Liver (tissue), 9 donors: Measurements from ENCODE around the gene RFX4. TPM values are rescaled to one million over a fixed set of nuclear protein-coding genes. Genes with fewer than 3 reads are reported as not detected.

Experiments used
- DNase-seq: peaks from one replicate; pipeline ENCODE4 v3.0.0-alpha.2; 2017; ENCODE audit warnings: low spot score
- H3K27ac ChIP-seq, 2 donors: one replicate each; pipeline ENCODE4 v1.7.0; 2013; ENCODE audit warnings: inconsistent platforms in 2 of 2, low read length in 2 of 2, control low read depth in 1 of 2, low read depth in 1 of 2, mild to moderate bottlenecking in 1 of 2
- H3K27me3 ChIP-seq, 4 donors: one replicate each; pipeline versions ENCODE4 v1.6.1 to v1.7.0; 2013; ENCODE audit warnings: low read length in 3 of 4, inconsistent platforms in 1 of 4, mild to moderate bottlenecking in 1 of 4, moderate library complexity in 1 of 4; ENCODE audit not compliant: control insufficient read depth in 4 of 4, insufficient read depth in 4 of 4
- H3K36me3 ChIP-seq, 4 donors: one replicate each; pipeline versions ENCODE4 v1.6.1 to v1.7.0; 2013; ENCODE audit warnings: low read length in 3 of 4, mild to moderate bottlenecking in 3 of 4, low read depth in 1 of 4, moderate library complexity in 1 of 4; ENCODE audit not compliant: control insufficient read depth in 4 of 4, insufficient read depth in 3 of 4
- H3K4me1 ChIP-seq, 4 donors: one replicate each; pipeline versions ENCODE4 v1.6.1 to v1.7.0; 2013; ENCODE audit warnings: low read length in 3 of 4, mild to moderate bottlenecking in 3 of 4, moderate library complexity in 1 of 4; ENCODE audit not compliant: control insufficient read depth in 4 of 4, insufficient read depth in 4 of 4
- H3K4me3 ChIP-seq, 3 donors: one replicate each; pipeline versions ENCODE4 v1.6.1 to v1.7.0; 2013; ENCODE audit warnings: low read length in 3 of 3, control low read depth in 1 of 3, low read depth in 1 of 3, mild to moderate bottlenecking in 1 of 3
- H3K9ac ChIP-seq, 2 donors: one replicate each; pipeline ENCODE4 v1.7.0; 2013; ENCODE audit warnings: low read length in 2 of 2, mild to moderate bottlenecking in 2 of 2, moderate library complexity in 2 of 2, control low read depth in 1 of 2, low read depth in 1 of 2
- H3K9me3 ChIP-seq, 4 donors: one replicate each; pipeline versions ENCODE4 v1.6.1 to v1.7.0; 2013; ENCODE audit warnings: low read length in 3 of 4; ENCODE audit not compliant: control insufficient read depth in 4 of 4
- ATF3 ChIP-seq: IDR thresholded peaks from 2 replicates; pipeline ENCODE4 v1.6.1; 2016; ENCODE audit warnings: antibody characterized with exemption
- EGR1 ChIP-seq, 2 donors: IDR thresholded peaks; 2 replicates each; pipeline ENCODE4 v1.6.1; 2016 to 2018; ENCODE audit warnings: antibody characterized with exemption in 2 of 2, low read depth in 2 of 2
- FOXA1 ChIP-seq: IDR thresholded peaks from 2 replicates; pipeline ENCODE4 v1.6.1; 2016; ENCODE audit warnings: antibody characterized with exemption
- FOXA2 ChIP-seq: IDR thresholded peaks from 2 replicates; pipeline ENCODE4 v1.6.1; 2016; ENCODE audit warnings: antibody characterized with exemption
- GABPA ChIP-seq, 2 donors: IDR thresholded peaks in 1 of 2; conservative IDR thresholded peaks in 1 of 2; 2 replicates each; pipeline ENCODE4 v1.6.1; 2016; ENCODE audit warnings: antibody characterized with exemption in 2 of 2, mild to moderate bottlenecking in 1 of 2, moderate library complexity in 1 of 2
- HNF4A ChIP-seq, 2 donors: conservative IDR thresholded peaks; 2 replicates each; pipeline ENCODE4 v1.6.1; 2016; ENCODE audit warnings: antibody characterized with exemption in 2 of 2, mild to moderate bottlenecking in 2 of 2
- HNF4G ChIP-seq: IDR thresholded peaks from 2 replicates; pipeline ENCODE4 v1.6.1; 2016; ENCODE audit warnings: antibody characterized with exemption
- JUND ChIP-seq, 2 donors: IDR thresholded peaks; 2 replicates each; pipeline ENCODE4 v1.6.1; 2016; ENCODE audit warnings: antibody characterized with exemption in 2 of 2
- MAX ChIP-seq: IDR thresholded peaks from 2 replicates; pipeline ENCODE4 v1.6.1; 2016; ENCODE audit warnings: antibody characterized with exemption
- NR2F2 ChIP-seq: IDR thresholded peaks from 2 replicates; pipeline ENCODE4 v1.6.1; 2016; ENCODE audit warnings: antibody characterized with exemption
- RAD21 ChIP-seq, 2 donors: IDR thresholded peaks; 2 replicates each; pipeline ENCODE4 v1.6.1; 2016; ENCODE audit warnings: antibody characterized with exemption in 2 of 2, mild to moderate bottlenecking in 2 of 2
- REST ChIP-seq: IDR thresholded peaks from 2 replicates; pipeline ENCODE4 v1.6.1; 2016; ENCODE audit warnings: antibody characterized with exemption, mild to moderate bottlenecking
- TAF1 ChIP-seq: conservative IDR thresholded peaks from 2 replicates; pipeline ENCODE4 v1.6.1; 2016; ENCODE audit warnings: antibody characterized with exemption, mild to moderate bottlenecking
- YY1 ChIP-seq: IDR thresholded peaks from 2 replicates; pipeline ENCODE4 v1.6.1; 2016; ENCODE audit warnings: antibody characterized with exemption, mild to moderate bottlenecking
- ZBTB33 ChIP-seq: IDR thresholded peaks from 2 replicates; pipeline ENCODE4 v1.6.1; 2016; ENCODE audit warnings: antibody characterized with exemption
- WGBS: extraction: QIAGEN DNeasy Blood & Tissue Kit; methylation state at CpG from one replicate; pipeline ENCODE4 v1.1.7; 2013; 5-methylcytosine and 5-hydroxymethylcytosine counted together
- polyA plus RNA-seq, 2 donors: library from polyadenylated mRNA; stranded (reverse) in 1 of 2; unstranded in 1 of 2; fragments of 200-250 nt in 1 of 2; fragments of >200 nt in 1 of 2; fragmentation: Nextera tagmentation in 1 of 2; extraction: Ambion mirVana in 1 of 2; gene quantifications; one replicate each; pipeline versions ENCODE4 v1.2.1 to v1.2.3, GENCODE V29; 2013 to 2015
- total RNA-seq, 2 donors: library from RNA; depleted of rRNA; stranded (reverse); fragments of >200 nt; gene quantifications; one replicate each; pipeline ENCODE4 v1.2.3, GENCODE V29; 2014
- donor health status: healthy.
- donor health status: healthy.
- donor health status: healthy.
- donor health status: healthy.
- donor health status: healthy.

Gene RFX4
- total and polyA plus RNA-seq, 4 donors, result not detected

- Histone ChIP-seq H3K27me3 (no peaks in the 10 kb centered on the region), H3K36me3 (no peaks in the 10 kb centered on the region), H3K4me1 (peaks cover 0 to 4% (median 2%) of the 10 kb centered on the region in 4 donors), H3K27ac (no peak overlapping the region), H3K9me3 (no peaks in the 10 kb centered on the region), H3K9ac (no peak overlapping the region), H3K4me3 (no peak overlapping the region)
- TF ChIP-seq MAX, result no peak
- no peak for TF ChIP-seq NR2F2
- TF ChIP-seq ATF3, result no peak
- no peak for TF ChIP-seq YY1
- DNase-seq, result no peak
- WGBS, result 98% methylated on average over 1 of the region's 1 CpG
Observed at GRCh38 chr12:106729611-106730010, 146.8 kb downstream of the RFX4 start.

- TF ChIP-seq HNF4A (conservative IDR thresholded peaks at IDR 0.05) (no peak), HNF4G (no peak), FOXA1 (no peak), RAD21 (IDR thresholded peaks at IDR 0.05) (no peak), FOXA2 (no peak), TAF1 (no peak), GABPA (IDR thresholded peaks at IDR 0.05 in 1 of 2, conservative IDR thresholded peaks at IDR 0.05 in 1 of 2) (no peak), YY1 (no peak), NR2F2 (no peak), ZBTB33 (no peak), EGR1 (IDR thresholded peaks at IDR 0.05; ENCODE audit: low read depth in 2 of 2) (no peak), REST (no peak), JUND (IDR thresholded peaks at IDR 0.05) (no peak), ATF3 (no peak), MAX (no peak)
- H3K27ac ChIP-seq, result no peak overlapping the region
- H3K9me3 ChIP-seq, result no peaks in the 10 kb centered on the region
- no peak overlapping the region for H3K9ac ChIP-seq
- no peak overlapping the region for H3K4me3 ChIP-seq
- no peaks in the 10 kb centered on the region for H3K36me3 ChIP-seq
- peaks cover 0 to 4% (median 2%) of the 10 kb centered on the region in 4 donors for H3K4me1 ChIP-seq
- H3K27me3 ChIP-seq, result no peaks in the 10 kb centered on the region
- WGBS, result 94% methylated on average over 5 of the region's 5 CpGs
- no peak for DNase-seq
Observed at GRCh38 chr12:106732890-106733289, 150.1 kb downstream of the RFX4 start.
